ENCODE measurements around the gene RAC2. TPM values are rescaled to one million over a fixed set of nuclear protein-coding genes. Genes with fewer than 3 reads are reported as not detected.

The RAC2 gene
- total RNA-seq, 5 donors from 2014 or later (not counting 1 experiment from before 2014, with no cell fraction given) = 353 to 413 (median 385) TPM

DNA sequence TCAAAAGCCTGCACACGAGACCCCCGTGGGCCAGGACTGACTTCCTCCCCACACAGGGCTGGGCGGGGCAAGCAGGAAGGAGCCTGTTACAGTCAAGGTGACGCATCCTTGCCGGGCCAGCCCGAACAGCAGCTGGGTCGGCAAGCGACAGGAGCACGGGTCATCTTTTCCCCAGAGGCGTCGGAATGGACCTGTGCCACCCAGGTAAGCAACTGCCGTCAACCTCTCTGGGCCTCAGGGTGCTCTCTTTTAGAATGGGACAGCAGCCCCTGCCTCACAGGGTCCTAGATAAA, 38.3 kb upstream of the RAC2 start, which contains the start of gene CYTH4:
TSS of gene CYTH4 (plus strand) at position 124 of the 293 bp plus-strand sequence. CDS start at position 186, 62 bp downstream.
- Mint-ChIP-seq H3K4me1 (peaks cover 38 to 68% (median 68%) of the 10 kb centered on the region in 3 donors), H3K9me3 (no peaks in the 10 kb centered on the region), H3K4me3 (peak within 1 kb of the TSS; percentile 94 to 98 (median 95)), H3K27ac (peak within 1 kb of the TSS; percentile 98 to 99), H3K36me3 (peaks cover 22% of the 10 kb centered on the region), H3K27me3 (no peaks in the 10 kb centered on the region)
- POLR2A ChIA-PET = no interaction called here
- H3K36me3 ChIP-seq (ENCODE audit: control insufficient read depth in 2 of 2, extremely low read depth in 1 of 2, insufficient read depth in 1 of 2, low read length in 1 of 2) = peaks cover 5 to 18% of the 10 kb centered on the region in 2 donors
- ATAC-seq (replicated peaks in 1 of 4) = peak; percentile 83 to 87 (median 84)
- peak within 1 kb of the TSS; percentile 74 for H3K27ac ChIP-seq (ENCODE audit: low read length)
- peaks cover 2 to 78% of the 10 kb centered on the region in 2 experiments for H3K4me1 ChIP-seq (ENCODE audit: control insufficient read depth in 1 of 2, extremely low read depth in 1 of 2, insufficient read depth in 2 of 2, low read length in 2 of 2)
- CTCF ChIA-PET = interaction anchor here in 1 of 2 donors (0.7 kb wide), 1 partner anchor 14 kb away, joined by 3 read pairs; no protein-coding TSS in a partner anchor
- peak within 1 kb of the TSS; percentile 85 to 98 for H3K4me3 ChIP-seq (ENCODE audit: control insufficient read depth in 1 of 2, extremely low read depth in 1 of 2, low read length in 1 of 2)
- peak; percentile 37 to 83 (median 65) for DNase-seq
- under 1% methylated on average over 12 of the region's 12 CpGs for WGBS (ENCODE audit: insufficient coverage)
- H3K27me3 ChIP-seq (replicated peaks in 1 of 2; ENCODE audit: control insufficient read depth in 2 of 2, extremely low read depth in 1 of 2, insufficient read depth in 2 of 2, low read length in 1 of 2) = no peaks in the 10 kb centered on the region
- no peaks in the 10 kb centered on the region for H3K9me3 ChIP-seq

DNA sequence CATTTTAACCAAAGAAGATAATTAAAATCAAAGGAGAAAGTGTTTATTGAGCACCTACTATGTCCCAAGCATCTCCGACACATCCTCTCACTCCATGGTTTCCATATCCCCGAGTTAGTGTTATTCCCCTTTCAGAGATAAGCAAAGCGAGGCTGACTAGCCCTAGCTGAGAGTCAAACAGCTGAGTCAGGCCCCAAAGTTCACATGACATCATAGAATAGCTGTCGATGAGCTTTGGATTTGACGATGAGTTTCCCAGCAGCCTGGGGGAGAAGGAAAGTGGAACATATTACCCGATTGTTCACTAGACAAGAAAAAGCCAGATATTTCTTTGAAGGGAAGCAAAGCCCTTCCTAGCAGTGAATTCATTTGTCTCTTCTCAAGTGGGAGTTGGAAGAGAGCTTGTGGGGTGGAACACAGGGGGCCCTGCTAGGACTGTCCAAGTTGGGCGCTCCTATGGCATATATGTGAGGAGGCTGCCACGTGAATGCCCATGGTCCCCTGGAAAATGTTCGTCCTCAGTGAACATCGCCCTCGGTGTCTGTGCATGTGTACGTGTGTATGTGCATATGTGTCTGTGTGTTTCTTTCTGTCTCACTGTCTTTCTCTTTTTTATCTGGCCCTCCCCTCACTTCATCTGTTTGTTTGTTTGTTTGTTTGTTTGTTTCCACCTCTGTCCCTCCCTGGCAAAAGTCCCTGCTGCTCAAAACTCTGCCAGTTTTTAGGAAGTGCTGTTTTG, 37.7 kb upstream of the RAC2 start:
- peak; percentile 4 to 25 (median 9) for ATAC-seq (replicated peaks in 1 of 4)
- H3K4me3 Mint-ChIP-seq = peak overlapping the region; percentile 94 to 98 (median 95)
- no peaks in the 10 kb centered on the region for H3K9me3 ChIP-seq
- DNase-seq = no peak
- H3K4me1 ChIP-seq (ENCODE audit: control insufficient read depth in 1 of 2, extremely low read depth in 1 of 2, insufficient read depth in 2 of 2, low read length in 2 of 2) = peaks cover 2 to 73% of the 10 kb centered on the region in 2 experiments
- H3K4me1 Mint-ChIP-seq = peaks cover 33 to 64% (median 63%) of the 10 kb centered on the region in 3 donors
- no peaks in the 10 kb centered on the region for H3K27me3 Mint-ChIP-seq
- peaks cover 18% of the 10 kb centered on the region for H3K36me3 Mint-ChIP-seq
- no peaks in the 10 kb centered on the region for H3K27me3 ChIP-seq (replicated peaks in 1 of 2; ENCODE audit: control insufficient read depth in 2 of 2, extremely low read depth in 1 of 2, insufficient read depth in 2 of 2, low read length in 1 of 2)
- H3K36me3 ChIP-seq (ENCODE audit: control insufficient read depth in 2 of 2, extremely low read depth in 1 of 2, insufficient read depth in 1 of 2, low read length in 1 of 2) = peaks cover 3 to 13% of the 10 kb centered on the region in 2 donors
- peak overlapping the region; percentile 74 for H3K27ac ChIP-seq (ENCODE audit: low read length)
- ChIA-PET POLR2A (no interaction called here), CTCF (interaction anchor here in 1 of 2 donors (0.7 kb wide), 1 partner anchor 14 kb away, joined by 3 read pairs; no protein-coding TSS in a partner anchor)
- peak overlapping the region; percentile 98 to 99 for H3K27ac Mint-ChIP-seq
- H3K9me3 Mint-ChIP-seq = no peaks in the 10 kb centered on the region
- WGBS (ENCODE audit: insufficient coverage) = 75% methylated on average over 2 of the region's 12 CpGs
- H3K4me3 ChIP-seq (ENCODE audit: control insufficient read depth in 1 of 2, extremely low read depth in 1 of 2, low read length in 1 of 2) = peak overlapping the region; percentile 85 to 98

DNA sequence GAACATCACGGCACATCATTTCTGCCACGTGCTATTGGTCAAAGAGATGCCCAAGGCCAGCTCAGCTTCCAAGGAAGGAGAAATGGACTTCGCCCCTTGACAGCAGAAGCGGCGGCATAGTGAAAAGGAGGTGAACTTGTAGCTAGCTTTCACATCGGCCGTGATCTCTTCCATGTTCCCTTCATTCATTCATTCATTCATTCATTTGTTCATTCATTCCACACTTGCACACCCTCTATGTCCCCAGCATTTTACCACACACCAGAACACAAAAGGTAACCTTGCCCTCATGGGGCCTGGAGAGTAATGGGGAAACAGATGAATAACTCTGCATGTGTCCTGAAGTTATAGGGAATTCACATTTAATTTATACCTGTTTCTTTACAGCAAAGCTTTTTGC, 37.1 kb upstream of the RAC2 start:
- H3K27me3 Mint-ChIP-seq = no peaks in the 10 kb centered on the region
- H3K4me3 Mint-ChIP-seq = peak overlapping the region in 2 of 3 donors; percentile 94 to 98
- H3K9me3 Mint-ChIP-seq = no peaks in the 10 kb centered on the region
- H3K4me1 Mint-ChIP-seq = peaks cover 28 to 59% (median 57%) of the 10 kb centered on the region in 3 donors
- POLR2A ChIA-PET = no interaction called here
- Histone ChIP-seq H3K36me3 (ENCODE audit: control insufficient read depth in 2 of 2, extremely low read depth in 1 of 2, insufficient read depth in 1 of 2, low read length in 1 of 2) (peaks cover 0 to 6% of the 10 kb centered on the region in 2 donors), H3K9me3 (no peaks in the 10 kb centered on the region), H3K27me3 (replicated peaks in 1 of 2; ENCODE audit: control insufficient read depth in 2 of 2, extremely low read depth in 1 of 2, insufficient read depth in 2 of 2, low read length in 1 of 2) (no peaks in the 10 kb centered on the region), H3K4me3 (ENCODE audit: control insufficient read depth in 1 of 2, extremely low read depth in 1 of 2, low read length in 1 of 2) (no peak overlapping the region), H3K27ac (ENCODE audit: low read length) (no peak overlapping the region), H3K4me1 (ENCODE audit: control insufficient read depth in 1 of 2, extremely low read depth in 1 of 2, insufficient read depth in 2 of 2, low read length in 2 of 2) (peaks cover 2 to 66% of the 10 kb centered on the region in 2 experiments)
- 100% methylated on average over 2 of the region's 7 CpGs for WGBS (ENCODE audit: insufficient coverage)
- ATAC-seq (replicated peaks in 1 of 4) (no peak), DNase-seq (no peak)
- CTCF ChIA-PET = no interaction called here
- H3K27ac Mint-ChIP-seq = peak overlapping the region; percentile 98 to 99
- peaks cover 11% of the 10 kb centered on the region for H3K36me3 Mint-ChIP-seq

DNA sequence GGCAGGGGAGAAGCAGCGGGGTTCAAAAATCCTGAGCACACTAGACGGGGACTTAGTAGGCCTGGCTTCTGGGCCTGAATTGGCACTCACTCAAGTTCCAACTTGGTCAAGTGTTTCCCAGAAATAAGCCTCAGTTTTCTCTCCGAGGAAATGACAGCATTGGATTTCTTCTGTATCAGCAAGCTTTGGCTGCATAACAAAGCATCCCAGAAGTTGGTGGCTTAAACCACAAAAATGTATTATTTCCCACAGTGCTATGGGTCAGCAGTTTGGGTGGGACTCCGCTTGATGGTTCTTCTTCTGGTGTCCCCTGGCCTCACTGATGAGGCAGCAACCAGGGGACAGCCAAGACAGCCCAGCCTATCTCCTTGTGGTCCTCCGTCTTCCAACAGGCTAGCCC, 36.6 kb upstream of the RAC2 start:
- H3K36me3 ChIP-seq (ENCODE audit: control insufficient read depth in 2 of 2, extremely low read depth in 1 of 2, insufficient read depth in 1 of 2, low read length in 1 of 2) = peaks cover 0 to 2% of the 10 kb centered on the region in 2 donors
- no peaks in the 10 kb centered on the region for H3K9me3 ChIP-seq
- no peaks in the 10 kb centered on the region for H3K27me3 ChIP-seq (replicated peaks in 1 of 2; ENCODE audit: control insufficient read depth in 2 of 2, extremely low read depth in 1 of 2, insufficient read depth in 2 of 2, low read length in 1 of 2)
- WGBS (ENCODE audit: insufficient coverage) = 98% methylated on average over 5 of the region's 5 CpGs
- no peak for DNase-seq
- ChIA-PET POLR2A (no interaction called here), CTCF (no interaction called here)
- H3K4me3 ChIP-seq (ENCODE audit: control insufficient read depth in 1 of 2, extremely low read depth in 1 of 2, low read length in 1 of 2) = no peak overlapping the region
- no peak overlapping the region for H3K27ac Mint-ChIP-seq
- no peaks in the 10 kb centered on the region for H3K9me3 Mint-ChIP-seq
- H3K4me1 Mint-ChIP-seq = peaks cover 28 to 56% (median 52%) of the 10 kb centered on the region in 3 donors
- no peaks in the 10 kb centered on the region for H3K27me3 Mint-ChIP-seq
- no peak for ATAC-seq (replicated peaks in 1 of 4)
- peaks cover 8% of the 10 kb centered on the region for H3K36me3 Mint-ChIP-seq
- H3K4me3 Mint-ChIP-seq = peak overlapping the region in 1 of 3 donors; percentile 94
- H3K27ac ChIP-seq (ENCODE audit: low read length) = no peak overlapping the region
- H3K4me1 ChIP-seq (ENCODE audit: control insufficient read depth in 1 of 2, extremely low read depth in 1 of 2, insufficient read depth in 2 of 2, low read length in 2 of 2) = peaks cover 2 to 65% of the 10 kb centered on the region in 2 experiments

DNA sequence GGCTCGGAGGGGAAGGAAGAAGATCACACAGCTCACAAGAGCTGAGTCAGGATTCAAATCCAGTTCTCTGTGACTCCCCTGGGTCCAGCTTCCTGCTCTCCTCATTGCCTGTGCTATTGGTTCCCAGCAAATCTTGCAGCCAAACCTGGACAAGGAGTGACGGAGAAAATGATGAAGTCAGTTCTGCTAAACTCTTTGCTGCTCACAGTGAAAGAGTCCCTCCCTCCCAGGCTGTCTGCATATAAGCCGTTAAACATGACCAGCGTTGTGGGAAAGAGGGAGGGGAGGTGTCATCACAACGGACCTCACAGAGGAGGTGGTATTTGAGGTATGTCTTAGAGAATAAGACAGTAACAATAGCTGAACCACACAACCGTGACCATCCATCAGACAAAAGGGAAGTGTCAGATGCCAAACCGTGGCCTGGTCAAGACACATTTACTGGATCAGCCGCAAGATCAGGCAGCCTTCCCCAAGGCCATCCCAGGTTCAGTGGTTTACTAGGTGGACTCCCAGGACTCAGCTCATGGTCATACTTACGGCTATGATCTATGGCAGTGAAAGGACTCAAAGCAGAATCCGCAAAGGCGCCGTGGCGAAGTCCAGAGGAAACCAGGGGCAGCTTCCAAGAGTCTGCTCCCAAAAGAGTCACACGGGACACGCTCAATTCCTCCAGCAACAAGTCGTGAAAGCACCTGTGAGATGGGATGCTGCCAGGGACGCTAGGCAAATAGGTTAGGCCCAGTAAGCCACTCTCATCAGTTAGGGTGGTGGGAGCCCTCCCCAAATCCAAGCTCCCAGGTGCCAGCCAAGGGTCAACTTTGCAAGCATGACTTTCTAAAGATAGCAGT, 35.5 kb upstream of the RAC2 start:
- DNase-seq (peak in 1 of 35 experiments; percentile 21), ATAC-seq (replicated peaks in 1 of 4) (no peak)
- no peaks in the 10 kb centered on the region for H3K9me3 ChIP-seq
- 80% methylated on average over 10 of the region's 17 CpGs for WGBS (ENCODE audit: insufficient coverage)
- H3K4me3 Mint-ChIP-seq = no peak overlapping the region
- H3K36me3 Mint-ChIP-seq = peaks cover 4% of the 10 kb centered on the region
- peaks cover 22 to 54% (median 40%) of the 10 kb centered on the region in 3 donors for H3K4me1 Mint-ChIP-seq
- H3K36me3 ChIP-seq (ENCODE audit: control insufficient read depth in 2 of 2, extremely low read depth in 1 of 2, insufficient read depth in 1 of 2, low read length in 1 of 2) = no peaks in the 10 kb centered on the region
- no peak overlapping the region for H3K4me3 ChIP-seq (ENCODE audit: control insufficient read depth in 1 of 2, extremely low read depth in 1 of 2, low read length in 1 of 2)
- no peaks in the 10 kb centered on the region for H3K27me3 ChIP-seq (replicated peaks in 1 of 2; ENCODE audit: control insufficient read depth in 2 of 2, extremely low read depth in 1 of 2, insufficient read depth in 2 of 2, low read length in 1 of 2)
- no peaks in the 10 kb centered on the region for H3K9me3 Mint-ChIP-seq
- H3K27ac ChIP-seq (ENCODE audit: low read length) = no peak overlapping the region
- peaks cover 0 to 56% of the 10 kb centered on the region in 2 experiments for H3K4me1 ChIP-seq (ENCODE audit: control insufficient read depth in 1 of 2, extremely low read depth in 1 of 2, insufficient read depth in 2 of 2, low read length in 2 of 2)
- ChIA-PET POLR2A (no interaction called here), CTCF (no interaction called here)
- H3K27ac Mint-ChIP-seq = peak overlapping the region in 1 of 2 donors; percentile 27
- no peaks in the 10 kb centered on the region for H3K27me3 Mint-ChIP-seq

DNA sequence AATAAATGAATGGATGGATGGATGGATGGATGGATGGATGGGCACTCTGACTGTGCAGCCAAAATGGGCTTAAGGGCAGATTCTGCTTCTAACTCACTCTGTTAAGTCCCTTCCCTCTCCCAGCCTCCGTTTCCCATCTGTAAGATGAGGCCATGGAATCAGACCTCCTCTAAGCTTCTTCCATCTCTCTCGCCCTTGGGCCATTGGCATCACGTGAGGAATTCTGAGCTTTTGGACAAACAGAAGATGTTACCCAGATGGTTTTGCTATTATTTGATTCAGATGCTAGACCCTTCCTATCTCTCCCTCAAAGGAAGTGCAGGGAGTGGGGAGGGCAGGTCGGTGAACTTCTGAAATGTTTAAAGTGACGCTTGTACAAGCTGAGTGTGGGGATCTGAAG, 34.2 kb upstream of the RAC2 start:
- Mint-ChIP-seq H3K27ac (peak overlapping the region in 1 of 2 donors; percentile 10), H3K9me3 (no peaks in the 10 kb centered on the region), H3K27me3 (no peaks in the 10 kb centered on the region), H3K4me1 (peaks cover 17 to 47% (median 31%) of the 10 kb centered on the region in 3 donors), H3K36me3 (peaks cover 4% of the 10 kb centered on the region), H3K4me3 (no peak overlapping the region)
- POLR2A ChIA-PET = no interaction called here
- ATAC-seq (replicated peaks in 1 of 4) (no peak), DNase-seq (no peak)
- CTCF ChIA-PET = no interaction called here
- Histone ChIP-seq H3K27ac (ENCODE audit: low read length) (no peak overlapping the region), H3K4me3 (ENCODE audit: control insufficient read depth in 1 of 2, extremely low read depth in 1 of 2, low read length in 1 of 2) (no peak overlapping the region), H3K27me3 (replicated peaks in 1 of 2; ENCODE audit: control insufficient read depth in 2 of 2, extremely low read depth in 1 of 2, insufficient read depth in 2 of 2, low read length in 1 of 2) (peaks cover 0 to 3% of the 10 kb centered on the region in 2 experiments), H3K4me1 (ENCODE audit: control insufficient read depth in 1 of 2, extremely low read depth in 1 of 2, insufficient read depth in 2 of 2, low read length in 2 of 2) (peaks cover 0 to 43% of the 10 kb centered on the region in 2 experiments), H3K9me3 (no peaks in the 10 kb centered on the region), H3K36me3 (ENCODE audit: control insufficient read depth in 2 of 2, extremely low read depth in 1 of 2, insufficient read depth in 1 of 2, low read length in 1 of 2) (no peaks in the 10 kb centered on the region)
- WGBS (ENCODE audit: insufficient coverage) = no CpG with 5 or more reads among the region's 5 CpGs
